Loucy (cell line): ENCODE data around the gene KLHL41.
"Not testable (repeated sequence)": the region's sequence is repeated elsewhere in the genome, so short reads cannot be mapped to it uniquely, and the experiment has no call there.

Experiments used
- H2AFZ ChIP-seq: fragments of 200-600 bp; sonication (generic); 2 replicates; pipeline ENCODE4 v1.6.0; 2016; ENCODE audit warnings: antibody characterized with exemption, mild to moderate bottlenecking, low read length, moderate library complexity
- H3F3A ChIP-seq: fragments of 200-600 bp; 2 replicates; pipeline ENCODE4 v1.6.0; 2016; ENCODE audit warnings: antibody characterized with exemption, low read depth, mild to moderate bottlenecking
- H3K27me3 ChIP-seq: fragments of 200-600 bp; sonication (generic); 2 replicates; pipeline ENCODE4 v1.6.1; 2014; ENCODE audit warnings: low read length, mild to moderate bottlenecking; ENCODE audit not compliant: insufficient read depth, poor library complexity, severe bottlenecking
- H3K36me3 ChIP-seq: fragments of 200-600 bp; sonication (generic); 2 replicates; pipeline ENCODE4 v1.6.1; 2016; ENCODE audit warnings: low read length; ENCODE audit not compliant: insufficient read depth
- H3K4me1 ChIP-seq: fragments of 200-600 bp; sonication (generic); 2 replicates; pipeline ENCODE4 v1.5.1; 2014; ENCODE audit warnings: low read length, mild to moderate bottlenecking; ENCODE audit not compliant: insufficient read depth, poor library complexity, severe bottlenecking
- H3K4me2 ChIP-seq: fragments of 200-600 bp; sonication (generic); 2 replicates; pipeline ENCODE4 v1.6.0; 2014; ENCODE audit warnings: antibody characterized with exemption, low read length, low read depth, mild to moderate bottlenecking; ENCODE audit not compliant: poor library complexity, severe bottlenecking
- H3K4me3 ChIP-seq: fragments of 200-600 bp; sonication (generic); 2 replicates; pipeline ENCODE4 v1.5.1; 2014; ENCODE audit warnings: low read length, mild to moderate bottlenecking, mixed read lengths; ENCODE audit not compliant: poor library complexity, severe bottlenecking
- H3K79me2 ChIP-seq: fragments of 200-600 bp; sonication (generic); 2 replicates; pipeline ENCODE4 v1.6.1; 2014; ENCODE audit warnings: low read length; ENCODE audit not compliant: insufficient read depth
- H3K9ac ChIP-seq: fragments of 200-600 bp; sonication (generic); 2 replicates; pipeline ENCODE4 v1.6.0; 2014; ENCODE audit warnings: mild to moderate bottlenecking, low read depth, low read length, moderate library complexity; ENCODE audit not compliant: poor library complexity, severe bottlenecking
- H3K9me2 ChIP-seq: fragments of 200-600 bp; sonication (generic); replicated peaks from 2 replicates; pipeline ENCODE4 v1.6.1; 2016; ENCODE audit warnings: low read depth, low read length, mixed read lengths
- H3K9me3 ChIP-seq: fragments of 200-600 bp; sonication (generic); 2 replicates; pipeline ENCODE4 v1.6.1; 2014; ENCODE audit warnings: mild to moderate bottlenecking, antibody characterized with exemption, low read length, low read depth; ENCODE audit not compliant: insufficient read depth
- H4K20me1 ChIP-seq: fragments of 200-600 bp; sonication (generic); 2 replicates; pipeline ENCODE4 v1.6.0; 2014; ENCODE audit warnings: antibody characterized with exemption, low read length, mild to moderate bottlenecking; ENCODE audit not compliant: insufficient read depth, poor library complexity, severe bottlenecking
- EZH2phosphoT487 ChIP-seq: fragments of 200-600 bp; IDR thresholded peaks from 2 replicates; pipeline ENCODE4 v1.6.1; 2018; ENCODE audit warnings: antibody characterized with exemption, mild to moderate bottlenecking, moderate library complexity, borderline replicate concordance
- TF ChIP-seq, protein P1 (sequence below): fragments of 200-600 bp; sonication (generic); conservative IDR thresholded peaks from 2 replicates; pipeline ENCODE4 v1.5.1; 2014; ENCODE audit warnings: mild to moderate bottlenecking, antibody characterized with exemption, low read length

The KLHL41 gene

DNA sequence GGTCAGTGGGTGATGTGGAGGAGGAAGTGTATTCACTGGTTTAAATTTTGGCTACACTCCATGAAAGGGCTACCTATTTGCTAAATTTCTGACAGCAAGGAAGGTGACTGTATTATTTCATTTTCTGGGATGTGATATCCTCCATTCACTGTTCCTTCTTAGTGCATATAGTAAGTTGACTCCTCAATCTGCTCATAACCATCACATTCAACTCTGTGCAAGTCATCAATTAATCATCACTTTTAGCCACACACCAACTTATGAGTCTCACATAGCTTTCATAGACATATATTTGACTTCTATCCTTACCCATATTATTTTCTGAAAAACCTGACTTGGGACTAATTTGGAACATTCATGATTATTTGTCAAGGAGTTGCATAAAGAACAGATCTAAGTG lies 16.9 kb downstream of the KLHL41 start:
- H3K36me3 ChIP-seq: peaks cover 5% of the 10 kb centered on the region; the same call in 1 of the 2 replicates
- H3F3A ChIP-seq: no peaks in the 10 kb centered on the region
- no peaks in the 10 kb centered on the region for H3K27me3 ChIP-seq
- no peaks in the 10 kb centered on the region for H3K9me3 ChIP-seq
- no peak overlapping the region for H3K9ac ChIP-seq
- H3K4me3 ChIP-seq: no peak overlapping the region
- H2AFZ ChIP-seq: no peak overlapping the region
- H3K4me1 ChIP-seq: no peaks in the 10 kb centered on the region
- H4K20me1 ChIP-seq: no peaks in the 10 kb centered on the region
- TF ChIP-seq EZH2phosphoT487: no peak
- TF ChIP-seq, protein P1, sequence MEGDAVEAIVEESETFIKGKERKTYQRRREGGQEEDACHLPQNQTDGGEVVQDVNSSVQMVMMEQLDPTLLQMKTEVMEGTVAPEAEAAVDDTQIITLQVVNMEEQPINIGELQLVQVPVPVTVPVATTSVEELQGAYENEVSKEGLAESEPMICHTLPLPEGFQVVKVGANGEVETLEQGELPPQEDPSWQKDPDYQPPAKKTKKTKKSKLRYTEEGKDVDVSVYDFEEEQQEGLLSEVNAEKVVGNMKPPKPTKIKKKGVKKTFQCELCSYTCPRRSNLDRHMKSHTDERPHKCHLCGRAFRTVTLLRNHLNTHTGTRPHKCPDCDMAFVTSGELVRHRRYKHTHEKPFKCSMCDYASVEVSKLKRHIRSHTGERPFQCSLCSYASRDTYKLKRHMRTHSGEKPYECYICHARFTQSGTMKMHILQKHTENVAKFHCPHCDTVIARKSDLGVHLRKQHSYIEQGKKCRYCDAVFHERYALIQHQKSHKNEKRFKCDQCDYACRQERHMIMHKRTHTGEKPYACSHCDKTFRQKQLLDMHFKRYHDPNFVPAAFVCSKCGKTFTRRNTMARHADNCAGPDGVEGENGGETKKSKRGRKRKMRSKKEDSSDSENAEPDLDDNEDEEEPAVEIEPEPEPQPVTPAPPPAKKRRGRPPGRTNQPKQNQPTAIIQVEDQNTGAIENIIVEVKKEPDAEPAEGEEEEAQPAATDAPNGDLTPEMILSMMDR: no peak
- no peaks in the 10 kb centered on the region for H3K9me2 ChIP-seq
- H3K4me2 ChIP-seq: no peak overlapping the region
- H3K79me2 ChIP-seq: no peaks in the 10 kb centered on the region

GRCh38 chr2:169528271-169528701 lies 18.8 kb downstream of the KLHL41 start:
- Histone ChIP-seq H2AFZ (0 out of 2 replicates have a peak overlapping the region, but pooled peaks have one; percentile 6), H3K9ac (no peak overlapping the region), H3K36me3 (peaks cover 5% of the 10 kb centered on the region; the same call in 1 of the 2 replicates), H3K79me2 (no peaks in the 10 kb centered on the region), H3F3A (no peaks in the 10 kb centered on the region), H3K9me2 (no peaks in the 10 kb centered on the region), H3K4me1 (no peaks in the 10 kb centered on the region), H3K4me2 (no peak overlapping the region), H3K9me3 (no peaks in the 10 kb centered on the region), H3K4me3 (no peak overlapping the region), H4K20me1 (no peaks in the 10 kb centered on the region), H3K27me3 (no peaks in the 10 kb centered on the region)
- TF ChIP-seq, protein P1: peak; percentile 91
- no peak for TF ChIP-seq EZH2phosphoT487

- not testable (repeated sequence) for H2AFZ ChIP-seq, H3K4me3 ChIP-seq, H3K9me3 ChIP-seq, H3K4me1 ChIP-seq, H3K9ac ChIP-seq, H4K20me1 ChIP-seq, H3K9me2 ChIP-seq, H3K36me3 ChIP-seq, H3K79me2 ChIP-seq, H3K27me3 ChIP-seq, H3F3A ChIP-seq, H3K4me2 ChIP-seq
Observed at GRCh38 chr2:169539460-169539859, 30.0 kb downstream of the KLHL41 start.

DNA sequence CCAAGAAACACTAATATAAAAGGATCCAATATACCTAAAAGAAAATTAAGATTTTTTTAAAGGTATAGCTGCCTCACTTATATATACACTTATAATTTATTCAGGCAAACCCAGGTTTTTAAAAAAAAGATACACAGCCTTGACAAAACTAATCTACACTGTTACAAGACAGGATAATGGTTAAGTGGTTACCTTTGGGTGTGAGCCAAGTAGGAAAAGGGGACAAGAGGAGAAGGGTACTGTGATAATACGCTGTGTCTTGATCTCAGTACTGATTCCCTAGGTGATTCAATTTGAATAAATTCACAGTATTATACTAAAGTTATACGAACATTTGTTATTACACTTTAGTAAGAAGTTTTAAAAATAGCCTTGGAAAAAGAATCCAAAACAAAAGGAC lies 30.6 kb downstream of the KLHL41 start:
- Histone ChIP-seq H3K4me3 (no peak overlapping the region), H4K20me1 (no peaks in the 10 kb centered on the region), H2AFZ (no peak overlapping the region), H3K4me2 (no peak overlapping the region), H3K9me3 (no peaks in the 10 kb centered on the region), H3K27me3 (no peaks in the 10 kb centered on the region), H3K4me1 (no peaks in the 10 kb centered on the region), H3K9me2 (no peaks in the 10 kb centered on the region), H3K79me2 (no peaks in the 10 kb centered on the region), H3F3A (peaks cover 3% of the 10 kb centered on the region; the same call in 1 of the 2 replicates), H3K36me3 (peaks cover 3% of the 10 kb centered on the region; the same call in 1 of the 2 replicates), H3K9ac (no peak overlapping the region)
- TF ChIP-seq EZH2phosphoT487: no peak
- TF ChIP-seq, protein P1: no peak
